ENCODE data around the gene FOXI2. TPM values are rescaled to one million over a fixed set of nuclear protein-coding genes. Genes with fewer than 3 reads are reported as not detected.

FOXI2 gene
- not detected for total RNA-seq

DNA sequence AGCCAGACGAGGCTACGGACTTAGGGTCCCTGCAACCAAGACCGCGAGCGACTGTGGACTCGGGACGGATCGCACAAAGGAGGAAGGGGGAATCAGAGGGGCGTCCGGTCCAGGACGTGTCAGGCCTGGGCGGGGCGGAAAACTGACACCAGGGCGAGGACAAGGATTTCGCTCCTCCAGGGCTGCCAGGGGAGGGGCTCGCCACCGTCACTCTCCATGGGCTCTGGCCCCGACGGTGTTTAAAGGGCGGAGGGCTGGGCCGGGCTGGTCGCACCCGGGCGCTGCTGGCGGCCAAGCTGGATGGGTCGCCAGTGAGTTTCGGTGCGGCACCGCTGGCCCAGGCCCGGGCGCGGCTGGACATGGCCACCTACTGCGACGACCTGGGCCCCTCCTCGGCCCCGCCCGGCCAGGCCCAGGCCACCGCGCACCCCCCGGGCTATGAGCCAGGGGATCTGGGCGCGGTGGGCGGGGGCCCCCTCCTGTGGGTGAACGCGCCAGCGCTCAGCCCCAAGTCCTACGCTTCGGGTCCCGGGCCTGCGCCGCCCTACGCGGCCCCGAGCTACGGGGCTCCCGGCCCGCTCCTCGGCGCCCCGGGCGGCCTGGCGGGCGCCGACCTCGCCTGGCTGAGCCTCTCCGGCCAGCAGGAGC, at the start of gene FOXI2:
Gene FOXI2, plus strand, starts transcription at position 271 of the 648 bp plus-strand sequence. Its CDS starts 89 bp downstream, at position 360.

Other genes with a start within 250 kb of the FOXI2 start
- not detected for gene NPS, start 187.9 kb upstream of the FOXI2 start, total RNA-seq
- gene CLRN3, start 155.8 kb downstream of the FOXI2 start, total RNA-seq: under 1 TPM in 1 of 2 donors, not detected in 1; under 0.01 TPM
- 1 to 10 TPM in 1 of 2 donors, under 1 TPM in 1; 0.69 to 1.3 TPM for gene PTPRE, start 169.9 kb downstream of the FOXI2 start, total RNA-seq

Data from melanocyte of skin (primary cell).